ENCODE measurements around the gene RNF121.
"Not testable (repeated sequence)": the region's sequence is repeated elsewhere in the genome, so short reads cannot be mapped to it uniquely, and the experiment has no call there.

The RNF121 gene

GRCh38 chr11:71928737-71929443 is at the start of gene RNF121:
RNF121 (plus strand) TSS chr11:71929046; CDS start chr11:71929062, 16 bp downstream.
- peak; percentile 98 for DNase-seq

GRCh38 chr11:71885806-71886205 is 43.0 kb upstream of the RNF121 start:
- DNase-seq: not testable (repeated sequence)

GRCh38 chr11:71888335-71889010 is 40.4 kb upstream of the RNF121 start:
- DNase-seq: not testable (repeated sequence)

DNA sequence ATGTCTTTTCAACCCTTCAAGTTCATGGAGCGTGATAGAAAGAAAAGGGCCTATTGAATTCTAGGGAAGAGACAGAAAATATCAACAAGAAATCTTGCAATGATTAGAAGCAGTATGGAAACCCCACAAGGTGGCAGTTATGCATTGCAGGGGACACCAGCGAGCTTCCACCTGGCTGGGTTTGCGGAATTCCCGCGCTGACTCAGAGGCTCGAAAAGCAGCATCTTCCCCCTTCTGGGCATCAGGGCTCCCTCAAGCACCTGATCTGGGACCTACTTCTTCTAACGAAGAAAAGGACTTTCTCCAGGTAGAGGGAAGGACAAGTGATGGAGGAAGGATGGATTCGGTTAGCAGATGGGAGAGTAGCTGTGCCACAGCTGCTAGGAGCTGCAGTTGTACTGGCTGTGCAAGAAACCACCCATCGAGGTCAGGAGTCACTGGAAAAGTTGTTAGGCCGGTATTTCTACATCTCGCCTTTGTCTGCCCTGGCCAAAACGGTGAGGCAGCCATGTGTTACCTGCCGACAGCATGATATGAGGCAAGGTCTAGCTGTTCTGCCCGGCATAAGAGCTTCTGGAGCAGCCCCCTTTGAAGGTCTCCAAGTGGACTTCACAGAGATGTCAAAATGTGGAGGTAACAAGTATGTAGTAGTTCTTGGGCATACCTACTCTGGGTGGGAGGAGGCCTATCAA is 39.5 kb upstream of the RNF121 start:
- not testable (repeated sequence) for DNase-seq

- no peak for DNase-seq
Measured at GRCh38 chr11:71895961-71896360, 32.9 kb upstream of the RNF121 start.

GRCh38 chr11:71901137-71901536 is 27.7 kb upstream of the RNF121 start:
- DNase-seq: peak; percentile 27

- DNase-seq: no peak
Measured at GRCh38 chr11:71908218-71908617, 20.6 kb upstream of the RNF121 start.

DNA sequence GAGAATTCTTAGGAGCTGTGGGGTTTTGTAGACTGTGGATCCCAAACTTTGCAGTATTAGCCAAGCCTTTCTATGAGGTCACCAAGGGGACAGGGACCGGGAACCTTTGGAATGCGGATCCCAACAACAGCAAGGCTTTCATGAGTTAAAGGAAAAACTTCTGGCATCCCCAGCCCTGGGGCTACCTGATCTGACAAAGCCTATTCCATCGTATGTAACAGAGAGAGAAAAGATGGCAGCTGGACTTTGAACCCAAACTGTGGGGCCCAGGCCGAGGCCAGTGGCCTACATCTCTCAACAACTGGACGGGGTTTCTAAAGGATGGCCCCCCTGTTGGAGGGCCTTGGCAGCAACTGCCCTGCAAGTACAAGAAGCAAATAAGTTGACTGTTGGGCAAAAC is 18.1 kb upstream of the RNF121 start:
- not testable (repeated sequence) for DNase-seq

- DNase-seq: not testable (repeated sequence)
Measured at GRCh38 chr11:71911321-71911985, 17.4 kb upstream of the RNF121 start.

DNA sequence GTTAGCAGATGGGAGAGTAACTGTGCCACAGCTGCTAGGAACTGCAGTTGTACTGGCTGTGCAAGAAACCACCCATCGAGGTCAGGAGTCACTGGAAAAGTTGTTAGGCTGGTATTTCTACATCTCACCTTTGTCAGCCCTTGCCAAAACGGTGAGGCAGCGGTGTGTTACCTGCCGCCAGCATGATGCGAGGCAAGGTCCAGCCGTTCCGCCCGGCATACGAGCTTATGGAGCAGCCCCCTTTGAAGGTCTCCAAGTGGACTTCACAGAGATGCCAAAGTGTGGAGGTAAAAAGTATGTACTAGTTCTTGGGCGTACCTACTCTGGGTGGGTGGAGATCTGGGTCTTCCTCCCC is 16.9 kb upstream of the RNF121 start:
- not testable (repeated sequence) for DNase-seq

- no peak for DNase-seq
Measured at GRCh38 chr11:71913756-71914526, 14.9 kb upstream of the RNF121 start.

DNA sequence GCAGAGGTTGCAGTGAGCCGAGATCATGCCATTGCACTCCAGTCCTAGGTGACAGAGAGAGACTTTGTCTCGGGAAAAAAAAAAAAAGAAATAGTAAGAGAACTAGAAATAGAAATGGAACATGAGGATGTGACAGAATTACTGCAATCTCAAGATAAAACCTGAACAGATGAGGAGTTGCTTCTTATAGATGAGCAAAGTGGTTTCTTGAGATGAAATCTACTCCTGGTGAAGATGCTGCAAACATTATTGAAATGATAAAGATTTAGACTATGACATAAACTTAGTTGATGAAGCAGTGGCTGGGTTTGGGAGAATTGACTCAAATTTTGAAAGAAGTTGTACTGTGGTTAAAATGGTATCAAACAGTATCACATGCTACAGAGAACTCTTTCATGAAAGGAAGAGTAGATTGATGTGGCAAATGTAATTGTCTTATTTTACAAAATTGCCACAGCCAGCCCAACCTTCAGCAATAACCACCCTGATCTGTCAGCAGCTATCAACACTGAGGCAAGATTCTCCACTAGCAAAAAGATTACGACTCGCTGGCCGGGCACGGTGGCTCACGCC is 14.1 kb upstream of the RNF121 start:
- DNase-seq: no peak

GRCh38 chr11:71917646-71918140 is 11.2 kb upstream of the RNF121 start:
- no peak for DNase-seq

- no peak for DNase-seq
Measured at GRCh38 chr11:71927820-71928736, 768 bp upstream of the RNF121 start, which contains the start of gene XNDC1N. XNDC1N (minus strand) TSS chr11:71928594; CDS start chr11:71923353, 5,241 bp downstream.

DNA sequence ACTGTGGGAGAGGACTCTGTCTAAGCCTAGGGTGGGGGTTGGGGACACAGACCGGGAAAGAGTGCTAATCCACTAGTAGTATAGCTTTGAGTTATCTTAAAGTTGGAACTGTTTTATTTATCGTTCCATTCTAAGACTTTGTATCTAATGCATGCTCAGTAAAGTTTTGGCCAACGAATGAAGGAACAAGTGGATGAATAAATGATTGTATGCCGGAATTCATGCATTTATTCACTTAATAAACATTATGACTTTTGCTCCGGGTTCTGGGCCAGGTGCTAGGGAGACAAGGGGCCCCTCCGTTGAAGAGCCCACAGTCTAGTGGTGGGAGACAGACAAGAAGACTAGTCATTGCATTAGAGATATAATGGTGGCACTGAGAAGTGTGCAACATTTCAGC is 645 bp downstream of the RNF121 start:
- no peak for DNase-seq

DNA sequence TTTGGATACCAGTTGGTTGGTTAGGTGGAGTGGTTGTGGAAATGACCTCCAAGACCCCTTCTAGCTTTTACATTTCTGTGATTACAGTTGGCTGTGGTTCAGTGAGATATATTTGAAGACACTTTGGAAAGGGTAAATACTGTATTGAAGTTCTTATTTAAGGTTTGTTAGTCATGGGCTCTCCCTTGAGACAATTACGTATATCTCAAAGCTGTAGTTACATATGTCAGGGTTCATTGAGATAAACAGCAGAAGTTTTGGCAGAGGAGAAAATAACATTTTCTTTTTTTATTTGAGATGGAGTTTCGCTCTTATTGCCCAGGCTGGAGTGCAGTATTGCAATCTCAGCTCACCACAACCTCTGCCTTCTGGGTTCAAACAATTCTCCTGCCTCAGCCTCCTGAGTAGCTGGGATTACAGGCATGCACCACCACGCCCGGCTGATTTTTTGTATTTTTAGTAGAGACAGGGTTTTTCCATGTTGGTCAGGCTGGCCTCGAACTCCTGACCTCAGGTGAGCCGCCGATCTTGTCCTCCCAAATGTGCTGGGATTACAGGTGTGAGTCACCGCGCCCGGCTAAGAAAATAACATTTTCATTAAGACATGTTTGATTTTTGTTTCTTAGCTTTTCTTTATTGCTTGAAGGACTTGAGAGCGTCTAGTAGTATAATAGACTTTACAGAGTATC is 1.9 kb downstream of the RNF121 start:
- DNase-seq: no peak

GRCh38 chr11:71931245-71931602 is 2.4 kb downstream of the RNF121 start:
- no peak for DNase-seq

GRCh38 chr11:71933141-71933933 is 4.5 kb downstream of the RNF121 start:
- no peak for DNase-seq

GRCh38 chr11:71934213-71934612 is 5.4 kb downstream of the RNF121 start:
- DNase-seq: no peak

Data from right hindlimb (tissue), 1 donor.